ENCODE measurements around the gene CNN2. TPM values are rescaled to one million over a fixed set of nuclear protein-coding genes. Genes with fewer than 3 reads are reported as not detected.

CNN2 gene
- total and polyA plus RNA-seq, 9 of the 15 experiments (the other 6 are each of a cell fraction or from before 2014, with no cell fraction given), result 12.1 to 174 (median 52.7) TPM

DNA sequence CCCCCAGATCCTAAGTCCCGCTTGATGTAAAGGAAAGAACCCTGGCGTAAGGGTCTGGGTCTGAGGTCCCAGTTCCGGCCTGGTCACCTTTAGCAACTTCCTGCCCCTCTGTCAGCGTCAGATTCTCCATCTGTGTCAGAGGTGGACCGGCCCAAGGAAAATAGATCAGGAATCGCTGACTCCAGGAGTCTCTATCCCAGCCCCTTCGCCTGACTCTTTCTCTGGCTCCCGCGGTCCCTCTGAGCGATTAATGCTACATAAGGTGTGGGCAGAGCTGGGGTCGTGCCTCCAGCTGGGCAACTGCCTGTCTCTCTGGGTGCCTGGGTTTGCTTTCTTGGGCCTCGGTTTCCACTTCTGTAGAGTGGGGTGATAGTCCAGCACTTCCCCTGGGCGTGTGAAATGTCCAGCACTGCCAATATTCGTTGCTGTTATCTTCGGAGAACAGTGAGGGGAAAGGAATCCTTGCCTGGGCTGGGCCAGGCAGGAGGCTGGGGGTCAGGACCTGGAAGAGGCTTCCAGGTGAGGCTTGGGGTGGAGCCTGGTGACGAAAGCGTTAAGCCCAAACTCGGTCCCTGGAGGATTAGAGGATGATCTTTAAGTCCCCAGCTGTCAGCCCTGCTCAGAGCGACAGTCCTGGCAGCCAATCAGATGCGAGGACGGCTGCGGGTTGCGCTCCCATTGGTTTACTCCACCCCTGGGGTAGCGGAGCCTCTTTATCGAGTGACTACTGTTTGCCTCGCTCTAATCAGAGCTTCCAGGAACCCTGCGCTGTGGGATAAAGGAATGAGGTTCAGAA, 14.3 kb downstream of the CNN2 start (continued):
- TF ChIP-seq NCOA2 (IDR thresholded peaks at IDR 0.05; ENCODE audit: partially characterized antibody in 2 of 2) (no peak), CBFA2T2 (conservative IDR thresholded peaks at IDR 0.05) (peak; percentile 84), DACH1 (IDR thresholded peaks at IDR 0.05; ENCODE audit: partially characterized antibody) (peak; percentile 92), ZEB2 (IDR thresholded peaks at IDR 0.05) (peak; percentile 83), RBM14 (IDR thresholded peaks at IDR 0.05; ENCODE audit: borderline replicate concordance, insufficient read depth, low read depth, low read length) (no peak), TCF3 (CRISPR knock-in tag; IDR thresholded peaks at IDR 0.05) (peak; percentile 85), MBD2 (IDR thresholded peaks at IDR 0.05; ENCODE audit: borderline replicate concordance, low read depth) (peak; percentile 98), ASH1L (IDR thresholded peaks at IDR 0.05; ENCODE audit: borderline replicate concordance, low read depth, partially characterized antibody) (peak; percentile 97), ETV5 (CRISPR knock-in tag; IDR thresholded peaks at IDR 0.05; ENCODE audit: low read depth) (0 out of 2 replicates have a peak, but pooled peaks have one; percentile 52), NFIC (IDR thresholded peaks at IDR 0.05) (peak; percentile 62), CEBPB (tag; IDR thresholded peaks at IDR 0.05) (peak; percentile 29; the same call in 1 of the 2 replicates), DPF2 (IDR thresholded peaks at IDR 0.05) (peak; percentile 64), HDAC2 (IDR thresholded peaks at IDR 0.05) (peak; percentile 99), PHF20 (IDR thresholded peaks at IDR 0.05; ENCODE audit: partially characterized antibody) (peak; percentile 60), EP300 (IDR thresholded peaks at IDR 0.05; ENCODE audit: low read length) (peak; percentile 38; the same call in 1 of the 2 replicates), CHD1 (IDR thresholded peaks at IDR 0.05; ENCODE audit: low read length) (peak; percentile 36), GABPA (tag; conservative IDR thresholded peaks at IDR 0.05; ENCODE audit: low read depth) (peak; percentile 55; the same call in 1 of the 2 replicates), KAT7 (CRISPR knock-in tag; IDR thresholded peaks at IDR 0.05; ENCODE audit: borderline replicate concordance) (peak; percentile 85; the same call in 1 of the 2 replicates), FOXM1 (IDR thresholded peaks at IDR 0.05; ENCODE audit: low read depth) (no peak; the same call in 1 of the 2 replicates), FOXM1 (CRISPR knock-in tag; IDR thresholded peaks at IDR 0.05; ENCODE audit: low read depth) (0 out of 2 replicates have a peak, but pooled peaks have one; percentile 14), BCOR (IDR thresholded peaks at IDR 0.05) (peak; percentile 100)
- TF ChIP-seq, protein P1, sequence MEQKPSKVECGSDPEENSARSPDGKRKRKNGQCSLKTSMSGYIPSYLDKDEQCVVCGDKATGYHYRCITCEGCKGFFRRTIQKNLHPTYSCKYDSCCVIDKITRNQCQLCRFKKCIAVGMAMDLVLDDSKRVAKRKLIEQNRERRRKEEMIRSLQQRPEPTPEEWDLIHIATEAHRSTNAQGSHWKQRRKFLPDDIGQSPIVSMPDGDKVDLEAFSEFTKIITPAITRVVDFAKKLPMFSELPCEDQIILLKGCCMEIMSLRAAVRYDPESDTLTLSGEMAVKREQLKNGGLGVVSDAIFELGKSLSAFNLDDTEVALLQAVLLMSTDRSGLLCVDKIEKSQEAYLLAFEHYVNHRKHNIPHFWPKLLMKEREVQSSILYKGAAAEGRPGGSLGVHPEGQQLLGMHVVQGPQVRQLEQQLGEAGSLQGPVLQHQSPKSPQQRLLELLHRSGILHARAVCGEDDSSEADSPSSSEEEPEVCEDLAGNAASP (IDR thresholded peaks at IDR 0.05), result no peak
- TF ChIP-seq, protein P2, sequence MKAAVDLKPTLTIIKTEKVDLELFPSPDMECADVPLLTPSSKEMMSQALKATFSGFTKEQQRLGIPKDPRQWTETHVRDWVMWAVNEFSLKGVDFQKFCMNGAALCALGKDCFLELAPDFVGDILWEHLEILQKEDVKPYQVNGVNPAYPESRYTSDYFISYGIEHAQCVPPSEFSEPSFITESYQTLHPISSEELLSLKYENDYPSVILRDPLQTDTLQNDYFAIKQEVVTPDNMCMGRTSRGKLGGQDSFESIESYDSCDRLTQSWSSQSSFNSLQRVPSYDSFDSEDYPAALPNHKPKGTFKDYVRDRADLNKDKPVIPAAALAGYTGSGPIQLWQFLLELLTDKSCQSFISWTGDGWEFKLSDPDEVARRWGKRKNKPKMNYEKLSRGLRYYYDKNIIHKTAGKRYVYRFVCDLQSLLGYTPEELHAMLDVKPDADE (conservative IDR thresholded peaks at IDR 0.05; ENCODE audit: control insufficient read depth, low read depth, low read length), result peak; percentile 82; the same call in 1 of the 2 replicates
- TF ChIP-seq, protein P3, sequence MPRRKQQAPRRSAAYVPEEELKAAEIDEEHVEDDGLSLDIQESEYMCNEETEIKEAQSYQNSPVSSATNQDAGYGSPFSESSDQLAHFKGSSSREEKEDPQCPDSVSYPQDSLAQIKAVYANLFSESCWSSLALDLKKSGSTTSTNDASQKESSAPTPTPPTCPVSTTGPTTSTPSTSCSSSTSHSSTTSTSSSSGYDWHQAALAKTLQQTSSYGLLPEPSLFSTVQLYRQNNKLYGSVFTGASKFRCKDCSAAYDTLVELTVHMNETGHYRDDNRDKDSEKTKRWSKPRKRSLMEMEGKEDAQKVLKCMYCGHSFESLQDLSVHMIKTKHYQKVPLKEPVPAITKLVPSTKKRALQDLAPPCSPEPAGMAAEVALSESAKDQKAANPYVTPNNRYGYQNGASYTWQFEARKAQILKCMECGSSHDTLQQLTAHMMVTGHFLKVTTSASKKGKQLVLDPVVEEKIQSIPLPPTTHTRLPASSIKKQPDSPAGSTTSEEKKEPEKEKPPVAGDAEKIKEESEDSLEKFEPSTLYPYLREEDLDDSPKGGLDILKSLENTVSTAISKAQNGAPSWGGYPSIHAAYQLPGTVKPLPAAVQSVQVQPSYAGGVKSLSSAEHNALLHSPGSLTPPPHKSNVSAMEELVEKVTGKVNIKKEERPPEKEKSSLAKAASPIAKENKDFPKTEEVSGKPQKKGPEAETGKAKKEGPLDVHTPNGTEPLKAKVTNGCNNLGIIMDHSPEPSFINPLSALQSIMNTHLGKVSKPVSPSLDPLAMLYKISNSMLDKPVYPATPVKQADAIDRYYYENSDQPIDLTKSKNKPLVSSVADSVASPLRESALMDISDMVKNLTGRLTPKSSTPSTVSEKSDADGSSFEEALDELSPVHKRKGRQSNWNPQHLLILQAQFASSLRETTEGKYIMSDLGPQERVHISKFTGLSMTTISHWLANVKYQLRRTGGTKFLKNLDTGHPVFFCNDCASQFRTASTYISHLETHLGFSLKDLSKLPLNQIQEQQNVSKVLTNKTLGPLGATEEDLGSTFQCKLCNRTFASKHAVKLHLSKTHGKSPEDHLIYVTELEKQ (CRISPR knock-in tag; IDR thresholded peaks at IDR 0.05), result no peak
